HepG2 (cell line): ENCODE results near the gene MFAP4.

Experiments used
- ADNP ChIP-seq: sonication (generic); formaldehyde crosslinking; IDR thresholded peaks from 2 replicates; pipeline ENCODE4 v1.4.0; 2020; ENCODE audit warnings: missing genetic modification reagents
- EP300 ChIP-seq, 3 experiments: sonication (generic) in 1 of 3; formaldehyde crosslinking in 1 of 3; IDR thresholded peaks; 2 replicates each; pipeline versions ENCODE4 v1.5.1 to v1.6.1; 2011 to 2020; ENCODE audit warnings: low read depth in 2 of 3, low read length in 2 of 3, borderline replicate concordance in 1 of 3, improper control_type of control experiment in 1 of 3, mild to moderate bottlenecking in 1 of 3, missing genetic modification reagents in 1 of 3, moderate library complexity in 1 of 3
- ETV5 ChIP-seq: IDR thresholded peaks from 2 replicates; pipeline ENCODE4 v1.6.1; 2018; ENCODE audit warnings: missing biosample characterization, missing genetic modification reagents, inconsistent platforms, borderline replicate concordance
- GABPB1 ChIP-seq: IDR thresholded peaks from 2 replicates; pipeline ENCODE4 v1.6.1; 2016; ENCODE audit warnings: mild to moderate bottlenecking, missing genetic modification reagents, moderate library complexity, missing compliant biosample characterization
- GZF1 ChIP-seq: sonication (generic); formaldehyde crosslinking; IDR thresholded peaks from 2 replicates; pipeline ENCODE4 v1.5.1; 2020; ENCODE audit warnings: mild to moderate bottlenecking, missing genetic modification reagents
- MAZ ChIP-seq, 2 experiments: sonication (generic) in 1 of 2; formaldehyde crosslinking in 1 of 2; IDR thresholded peaks; 2 replicates each; pipeline versions ENCODE4 v1.5.0 to v1.6.1; 2012 to 2020; ENCODE audit warnings: low read depth in 2 of 2, mild to moderate bottlenecking in 2 of 2, borderline replicate concordance in 1 of 2, improper control_type of control experiment in 1 of 2, low read length in 1 of 2, missing genetic modification reagents in 1 of 2, moderate library complexity in 1 of 2
- MEIS2 ChIP-seq: sonication (generic); formaldehyde crosslinking; IDR thresholded peaks from 2 replicates; pipeline ENCODE4 v1.9.0; 2021; ENCODE audit warnings: mild to moderate bottlenecking, missing genetic modification reagents
- NBN ChIP-seq: fragments of 450-650 bp; conservative IDR thresholded peaks from 2 replicates; pipeline ENCODE4 v1.6.1; 2017
- RBFOX2 ChIP-seq: fragments of 200-400 bp; formaldehyde crosslinking; IDR thresholded peaks from 2 replicates; pipeline ENCODE4 v1.6.1; 2017; ENCODE audit warnings: low read depth, mild to moderate bottlenecking, low read length
- SMARCC2 ChIP-seq: fragments of 450-650 bp; IDR thresholded peaks from 2 replicates; pipeline ENCODE4 v1.6.1; 2017; ENCODE audit warnings: antibody characterized with exemption, mild to moderate bottlenecking
- ZNF180 ChIP-seq: sonication (generic); formaldehyde crosslinking; IDR thresholded peaks from 2 replicates; pipeline ENCODE4 v1.4.0; 2020; ENCODE audit warnings: low read depth, missing genetic modification reagents, borderline replicate concordance
- ZNF264 ChIP-seq: sonication (generic); formaldehyde crosslinking; IDR thresholded peaks from 2 replicates; pipeline ENCODE4 v1.4.0; 2020; ENCODE audit warnings: missing genetic modification reagents
- TF ChIP-seq, protein P1 (sequence below): sonication (generic); formaldehyde crosslinking; IDR thresholded peaks from 2 replicates; pipeline ENCODE4 v1.5.1; 2020; ENCODE audit warnings: mild to moderate bottlenecking, missing genetic modification reagents, moderate library complexity
- TF ChIP-seq, protein P2 (sequence below): IDR thresholded peaks from 2 replicates; pipeline ENCODE4 v1.6.1; 2012; ENCODE audit warnings: inconsistent platforms

DNA sequence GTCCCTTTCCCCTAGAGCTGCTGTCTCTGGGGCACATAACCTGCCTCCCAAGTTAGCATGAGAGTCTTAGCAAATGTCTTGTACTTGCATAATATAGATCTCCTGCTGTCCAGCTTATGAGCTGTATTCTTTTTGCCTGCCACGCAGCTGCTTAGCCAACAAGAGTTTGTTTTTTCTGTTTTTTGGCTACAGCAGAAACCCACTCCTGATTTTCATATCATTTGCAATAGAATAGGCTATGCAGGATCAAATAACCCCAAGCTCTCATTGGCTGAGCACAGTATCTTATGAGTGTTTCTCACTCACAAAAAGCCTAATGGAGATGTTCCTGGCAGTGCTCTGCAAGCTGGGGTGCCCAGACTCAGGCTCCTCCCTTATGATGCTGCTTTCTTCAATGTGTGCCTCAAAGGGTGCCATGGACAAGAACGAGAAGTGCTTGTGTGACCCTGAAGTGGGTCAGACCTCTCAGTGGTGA is 47.6 kb downstream of the MFAP4 start:
- TF ChIP-seq, protein P1, sequence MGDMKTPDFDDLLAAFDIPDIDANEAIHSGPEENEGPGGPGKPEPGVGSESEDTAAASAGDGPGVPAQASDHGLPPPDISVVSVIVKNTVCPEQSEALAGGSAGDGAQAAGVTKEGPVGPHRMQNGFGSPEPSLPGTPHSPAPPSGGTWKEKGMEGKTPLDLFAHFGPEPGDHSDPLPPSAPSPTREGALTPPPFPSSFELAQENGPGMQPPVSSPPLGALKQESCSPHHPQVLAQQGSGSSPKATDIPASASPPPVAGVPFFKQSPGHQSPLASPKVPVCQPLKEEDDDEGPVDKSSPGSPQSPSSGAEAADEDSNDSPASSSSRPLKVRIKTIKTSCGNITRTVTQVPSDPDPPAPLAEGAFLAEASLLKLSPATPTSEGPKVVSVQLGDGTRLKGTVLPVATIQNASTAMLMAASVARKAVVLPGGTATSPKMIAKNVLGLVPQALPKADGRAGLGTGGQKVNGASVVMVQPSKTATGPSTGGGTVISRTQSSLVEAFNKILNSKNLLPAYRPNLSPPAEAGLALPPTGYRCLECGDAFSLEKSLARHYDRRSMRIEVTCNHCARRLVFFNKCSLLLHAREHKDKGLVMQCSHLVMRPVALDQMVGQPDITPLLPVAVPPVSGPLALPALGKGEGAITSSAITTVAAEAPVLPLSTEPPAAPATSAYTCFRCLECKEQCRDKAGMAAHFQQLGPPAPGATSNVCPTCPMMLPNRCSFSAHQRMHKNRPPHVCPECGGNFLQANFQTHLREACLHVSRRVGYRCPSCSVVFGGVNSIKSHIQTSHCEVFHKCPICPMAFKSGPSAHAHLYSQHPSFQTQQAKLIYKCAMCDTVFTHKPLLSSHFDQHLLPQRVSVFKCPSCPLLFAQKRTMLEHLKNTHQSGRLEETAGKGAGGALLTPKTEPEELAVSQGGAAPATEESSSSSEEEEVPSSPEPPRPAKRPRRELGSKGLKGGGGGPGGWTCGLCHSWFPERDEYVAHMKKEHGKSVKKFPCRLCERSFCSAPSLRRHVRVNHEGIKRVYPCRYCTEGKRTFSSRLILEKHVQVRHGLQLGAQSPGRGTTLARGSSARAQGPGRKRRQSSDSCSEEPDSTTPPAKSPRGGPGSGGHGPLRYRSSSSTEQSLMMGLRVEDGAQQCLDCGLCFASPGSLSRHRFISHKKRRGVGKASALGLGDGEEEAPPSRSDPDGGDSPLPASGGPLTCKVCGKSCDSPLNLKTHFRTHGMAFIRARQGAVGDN (CRISPR knock-in tag) = no peak
- TF ChIP-seq ADNP (CRISPR knock-in tag) (no peak), SMARCC2 (no peak), RBFOX2 (no peak), ZNF264 (CRISPR knock-in tag) (no peak), MAZ (IDR thresholded peaks at IDR 0.05; ENCODE audit: borderline replicate concordance, low read depth, low read length) (no peak), MAZ (CRISPR knock-in tag; IDR thresholded peaks at IDR 0.05; ENCODE audit: low read depth) (no peak), ETV5 (CRISPR knock-in tag) (no peak), ZNF180 (CRISPR knock-in tag) (no peak), GABPB1 (no peak), GZF1 (no peak), MEIS2 (CRISPR knock-in tag) (no peak), NBN (no peak), EP300 (IDR thresholded peaks at IDR 0.05; ENCODE audit: low read depth in 2 of 2, low read length in 2 of 2) (no peak), EP300 (CRISPR knock-in tag; IDR thresholded peaks at IDR 0.05; ENCODE audit: borderline replicate concordance) (no peak)
- TF ChIP-seq, protein P2, sequence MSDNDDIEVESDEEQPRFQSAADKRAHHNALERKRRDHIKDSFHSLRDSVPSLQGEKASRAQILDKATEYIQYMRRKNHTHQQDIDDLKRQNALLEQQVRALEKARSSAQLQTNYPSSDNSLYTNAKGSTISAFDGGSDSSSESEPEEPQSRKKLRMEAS = no peak
